Nephron progenitor cell (in vitro differentiated cells): ENCODE data around the gene GALNT12.

Experiments used
- DNase-seq: peaks from one replicate; pipeline ENCODE4 v3.0.0; 2021
- H3K27ac Mint-ChIP-seq: 2 replicates; pipeline ENCODE4 v1.8.0; 2021; ENCODE audit warnings: mild to moderate bottlenecking, moderate library complexity, mixed read lengths
- H3K27me3 Mint-ChIP-seq: 2 replicates; pipeline ENCODE4 v1.8.0; 2021; ENCODE audit warnings: mild to moderate bottlenecking, low read depth, mixed read lengths; ENCODE audit not compliant: poor library complexity
- H3K36me3 Mint-ChIP-seq: 2 replicates; pipeline ENCODE4 v1.8.0; 2021; ENCODE audit warnings: low read depth, mixed read lengths
- H3K4me1 Mint-ChIP-seq: 2 replicates; pipeline ENCODE4 v1.8.0; 2021; ENCODE audit warnings: mixed read lengths
- H3K4me3 Mint-ChIP-seq: 2 replicates; pipeline ENCODE4 v1.8.0; 2021; ENCODE audit warnings: mild to moderate bottlenecking, moderate library complexity, mixed read lengths
- H3K9me3 Mint-ChIP-seq: 2 replicates; pipeline ENCODE4 v1.8.0; 2021; ENCODE audit warnings: mild to moderate bottlenecking, moderate library complexity, mixed read lengths
- TF ChIP-seq, protein P1 (sequence below): fragments of 200-600 bp; sonication (generic); IDR thresholded peaks from 2 replicates; pipeline ENCODE4 v1.5.0; 2021; ENCODE audit warnings: antibody characterized with exemption

GALNT12 gene

GRCh38 chr9:98767196-98767595 lies 40.3 kb upstream of the GALNT12 start:
- DNase-seq = no peak
- Mint-ChIP-seq H3K4me3 (no peak overlapping the region), H3K27me3 (no peaks in the 10 kb centered on the region), H3K9me3 (no peaks in the 10 kb centered on the region), H3K36me3 (peaks cover 84% of the 10 kb centered on the region), H3K4me1 (no peaks in the 10 kb centered on the region), H3K27ac (no peak overlapping the region)
- TF ChIP-seq, protein P1, sequence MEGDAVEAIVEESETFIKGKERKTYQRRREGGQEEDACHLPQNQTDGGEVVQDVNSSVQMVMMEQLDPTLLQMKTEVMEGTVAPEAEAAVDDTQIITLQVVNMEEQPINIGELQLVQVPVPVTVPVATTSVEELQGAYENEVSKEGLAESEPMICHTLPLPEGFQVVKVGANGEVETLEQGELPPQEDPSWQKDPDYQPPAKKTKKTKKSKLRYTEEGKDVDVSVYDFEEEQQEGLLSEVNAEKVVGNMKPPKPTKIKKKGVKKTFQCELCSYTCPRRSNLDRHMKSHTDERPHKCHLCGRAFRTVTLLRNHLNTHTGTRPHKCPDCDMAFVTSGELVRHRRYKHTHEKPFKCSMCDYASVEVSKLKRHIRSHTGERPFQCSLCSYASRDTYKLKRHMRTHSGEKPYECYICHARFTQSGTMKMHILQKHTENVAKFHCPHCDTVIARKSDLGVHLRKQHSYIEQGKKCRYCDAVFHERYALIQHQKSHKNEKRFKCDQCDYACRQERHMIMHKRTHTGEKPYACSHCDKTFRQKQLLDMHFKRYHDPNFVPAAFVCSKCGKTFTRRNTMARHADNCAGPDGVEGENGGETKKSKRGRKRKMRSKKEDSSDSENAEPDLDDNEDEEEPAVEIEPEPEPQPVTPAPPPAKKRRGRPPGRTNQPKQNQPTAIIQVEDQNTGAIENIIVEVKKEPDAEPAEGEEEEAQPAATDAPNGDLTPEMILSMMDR = no peak

DNA sequence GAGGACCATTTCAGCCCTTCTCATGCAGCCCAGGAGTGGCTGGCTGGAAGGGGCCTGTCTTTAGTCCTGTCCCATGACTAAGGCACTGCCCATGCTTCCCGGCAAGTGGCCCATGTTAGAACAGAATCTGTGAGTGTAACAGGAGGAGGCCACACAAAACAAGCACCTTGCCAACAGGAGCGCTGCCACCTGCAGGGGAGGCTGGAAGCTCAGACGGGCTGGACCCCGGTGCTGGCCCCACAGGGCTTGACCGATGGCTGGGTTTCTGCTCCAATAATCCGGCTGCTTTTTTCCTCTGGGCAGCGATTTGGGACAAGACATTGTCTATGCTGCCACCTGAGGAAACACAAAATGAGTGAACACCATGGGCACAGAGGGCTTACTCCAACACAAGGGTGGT lies 39.6 kb upstream of the GALNT12 start:
- TF ChIP-seq, protein P1 = no peak
- Mint-ChIP-seq H3K27me3 (no peaks in the 10 kb centered on the region), H3K27ac (no peak overlapping the region), H3K9me3 (no peaks in the 10 kb centered on the region), H3K4me1 (no peaks in the 10 kb centered on the region), H3K4me3 (no peak overlapping the region), H3K36me3 (peaks cover 87% of the 10 kb centered on the region)
- DNase-seq = no peak

DNA sequence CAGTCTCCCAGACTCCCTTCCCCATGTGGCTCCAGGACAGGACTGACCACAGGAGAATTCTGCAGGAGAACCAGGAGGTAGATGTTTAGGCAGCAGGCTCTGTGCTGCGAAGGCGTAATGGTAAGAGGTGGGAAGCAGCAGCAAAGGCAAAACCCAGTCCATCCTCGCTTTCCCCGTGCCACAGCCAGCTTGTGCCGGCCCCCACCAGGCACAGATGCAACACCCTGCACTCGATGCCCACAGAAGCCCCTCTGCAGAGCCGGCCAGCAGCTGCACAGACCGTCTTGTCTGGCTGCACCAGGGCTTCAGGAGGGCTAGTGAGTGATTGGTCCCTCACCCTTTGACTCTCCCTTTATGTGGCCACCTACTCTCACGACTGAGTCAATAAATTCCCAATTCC lies 39.1 kb upstream of the GALNT12 start:
- H3K4me1 Mint-ChIP-seq = no peaks in the 10 kb centered on the region
- DNase-seq = no peak
- no peak overlapping the region for H3K27ac Mint-ChIP-seq
- no peak overlapping the region for H3K4me3 Mint-ChIP-seq
- TF ChIP-seq, protein P1 = no peak
- no peaks in the 10 kb centered on the region for H3K9me3 Mint-ChIP-seq
- peaks cover 87% of the 10 kb centered on the region for H3K36me3 Mint-ChIP-seq
- H3K27me3 Mint-ChIP-seq = no peaks in the 10 kb centered on the region

DNA sequence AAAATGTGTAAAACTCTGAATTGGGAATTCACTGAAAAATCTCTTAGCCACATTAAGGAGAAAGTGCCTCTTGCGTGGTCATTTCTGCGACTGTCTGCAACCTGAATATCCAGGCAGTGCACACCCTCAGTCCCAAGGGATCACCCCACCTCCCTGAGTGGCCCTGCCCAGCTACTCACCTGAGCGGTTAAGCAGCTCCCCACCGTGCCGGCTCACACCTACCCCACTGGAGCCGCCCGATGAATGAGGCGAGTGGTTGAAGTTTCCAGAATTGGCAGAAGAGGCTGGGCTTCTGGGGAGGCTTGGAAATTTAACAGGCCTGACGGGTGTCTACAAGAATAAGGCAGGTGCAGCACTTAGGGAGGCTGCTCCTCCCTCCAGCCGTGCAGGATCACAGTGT lies 36.8 kb upstream of the GALNT12 start:
- H3K27me3 Mint-ChIP-seq = no peaks in the 10 kb centered on the region
- H3K36me3 Mint-ChIP-seq = peaks cover 74% of the 10 kb centered on the region
- no peak overlapping the region for H3K4me3 Mint-ChIP-seq
- TF ChIP-seq, protein P1 = no peak
- no peak for DNase-seq
- H3K9me3 Mint-ChIP-seq = no peaks in the 10 kb centered on the region
- no peaks in the 10 kb centered on the region for H3K4me1 Mint-ChIP-seq
- no peak overlapping the region for H3K27ac Mint-ChIP-seq

GRCh38 chr9:98771209-98771874 lies 36.1 kb upstream of the GALNT12 start:
- Mint-ChIP-seq H3K27ac (peak overlapping the region; percentile 29), H3K4me3 (no peak overlapping the region), H3K27me3 (no peaks in the 10 kb centered on the region), H3K36me3 (peaks cover 75% of the 10 kb centered on the region), H3K9me3 (no peaks in the 10 kb centered on the region), H3K4me1 (no peaks in the 10 kb centered on the region)
- TF ChIP-seq, protein P1 = no peak
- no peak for DNase-seq
